ENCODE results near the gene LIN54.

- TF ChIP-seq CTCF (IDR thresholded peaks at IDR 0.05) (no peak), POLR2A (IDR thresholded peaks at IDR 0.05) (no peak)
Observed at GRCh38 chr4:82900066-82900410, 110.6 kb downstream of the LIN54 start.
